Mesothelial cell of epicardium (in vitro differentiated cells): ENCODE measurements around the gene BZW2. TPM values are rescaled to one million over a fixed set of nuclear protein-coding genes. Genes with fewer than 3 reads are reported as not detected.
"Not testable (repeated sequence)": the region's sequence is repeated elsewhere in the genome, so short reads cannot be mapped to it uniquely, and the experiment has no call there.

Experiments used
- DNase-seq, 2 experiments: peaks; one replicate each; pipeline ENCODE4 v3.0.0; 2021; ENCODE audit warnings: low spot score in 2 of 2; ENCODE audit not compliant: unreplicated experiment in 2 of 2
- H3K27ac Mint-ChIP-seq: 2 replicates; pipeline ENCODE4 v1.8.0; 2021; ENCODE audit warnings: mixed read lengths
- H3K27me3 Mint-ChIP-seq: 2 replicates; pipeline ENCODE4 v1.8.0; 2021; ENCODE audit warnings: low read depth, mixed read lengths
- H3K36me3 Mint-ChIP-seq: 2 replicates; pipeline ENCODE4 v1.8.0; 2021; ENCODE audit warnings: mixed read lengths
- H3K4me1 Mint-ChIP-seq: 2 replicates; pipeline ENCODE4 v1.8.0; 2021; ENCODE audit warnings: mixed read lengths
- H3K4me3 Mint-ChIP-seq: 2 replicates; pipeline ENCODE4 v1.8.0; 2021; ENCODE audit warnings: mild to moderate bottlenecking, moderate library complexity, mixed read lengths
- H3K9me3 Mint-ChIP-seq: 2 replicates; pipeline ENCODE4 v1.8.0; 2021; ENCODE audit warnings: mixed read lengths
- CTCF ChIP-seq: fragments of 200-600 bp; sonication (generic); IDR thresholded peaks from one replicate; pipeline ENCODE4 v1.5.0; 2021; ENCODE audit warnings: antibody characterized with exemption; ENCODE audit not compliant: unreplicated experiment
- total RNA-seq: library from RNA; stranded (reverse); gene quantifications from 3 replicates; pipeline ENCODE4 v1.2.1, GENCODE V29; 2021

BZW2 gene
- total RNA-seq, 1 donor from 2014 or later: 73.9 TPM

GRCh38 chr7:16671811-16672210 is 25.8 kb downstream of the BZW2 start:
- H3K36me3 Mint-ChIP-seq: peaks cover 36% of the 10 kb centered on the region
- H3K4me1 Mint-ChIP-seq: peaks cover 21% of the 10 kb centered on the region
- DNase-seq: no peak
- TF ChIP-seq CTCF: no peak
- peaks cover 17% of the 10 kb centered on the region for H3K9me3 Mint-ChIP-seq
- H3K27ac Mint-ChIP-seq: no peak overlapping the region
- no peak overlapping the region for H3K4me3 Mint-ChIP-seq
- H3K27me3 Mint-ChIP-seq: no peaks in the 10 kb centered on the region

DNA sequence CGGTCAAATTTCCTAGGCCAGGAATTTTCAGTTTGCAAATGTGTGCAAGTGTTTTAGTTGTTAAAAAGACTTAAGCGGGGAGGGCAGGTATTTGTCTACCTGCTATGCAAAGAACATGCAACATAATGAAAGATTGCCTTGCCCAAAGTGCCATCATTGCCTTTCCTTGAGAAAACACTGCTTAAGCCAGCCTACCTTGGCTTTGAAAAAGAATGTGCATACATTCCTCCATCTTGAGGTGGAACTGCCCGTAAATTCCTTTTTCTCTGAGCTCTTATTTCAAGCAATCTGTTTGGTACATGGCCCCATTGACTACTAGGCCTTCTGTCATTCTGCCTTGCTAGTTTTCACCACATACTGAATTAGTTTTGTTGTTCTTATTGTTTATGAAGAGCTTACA is 29.3 kb downstream of the BZW2 start:
- H3K9me3 Mint-ChIP-seq: peaks cover 24% of the 10 kb centered on the region
- no peak for TF ChIP-seq CTCF
- no peak overlapping the region for H3K4me3 Mint-ChIP-seq
- peak overlapping the region; percentile 23 for H3K27ac Mint-ChIP-seq
- DNase-seq: no peak
- H3K36me3 Mint-ChIP-seq: peaks cover 52% of the 10 kb centered on the region
- peaks cover 11% of the 10 kb centered on the region for H3K4me1 Mint-ChIP-seq
- H3K27me3 Mint-ChIP-seq: no peaks in the 10 kb centered on the region

GRCh38 chr7:16677978-16678494 is 32.1 kb downstream of the BZW2 start:
- Mint-ChIP-seq H3K27ac (no peak overlapping the region), H3K27me3 (no peaks in the 10 kb centered on the region), H3K36me3 (peaks cover 52% of the 10 kb centered on the region), H3K4me3 (no peak overlapping the region), H3K9me3 (peaks cover 13% of the 10 kb centered on the region), H3K4me1 (peaks cover 11% of the 10 kb centered on the region)
- no peak for DNase-seq
- no peak for TF ChIP-seq CTCF

- H3K27me3 Mint-ChIP-seq, H3K4me3 Mint-ChIP-seq, DNase-seq: not testable (repeated sequence)
- Mint-ChIP-seq H3K9me3 (peaks cover 10% of the 10 kb centered on the region), H3K36me3 (peaks cover 54% of the 10 kb centered on the region), H3K27ac (peak overlapping the region; percentile 45), H3K4me1 (peaks cover 11% of the 10 kb centered on the region)
Measured at GRCh38 chr7:16678645-16679566, 32.9 kb downstream of the BZW2 start.

- peak overlapping the region; percentile 44 for H3K27ac Mint-ChIP-seq
- H3K27me3 Mint-ChIP-seq: no peaks in the 10 kb centered on the region
- no peak for DNase-seq
- H3K9me3 Mint-ChIP-seq: no peaks in the 10 kb centered on the region
- no peak for TF ChIP-seq CTCF
- peaks cover 10% of the 10 kb centered on the region for H3K4me1 Mint-ChIP-seq
- no peak overlapping the region for H3K4me3 Mint-ChIP-seq
- H3K36me3 Mint-ChIP-seq: peaks cover 48% of the 10 kb centered on the region
Measured at GRCh38 chr7:16684935-16685334, 39.0 kb downstream of the BZW2 start.

GRCh38 chr7:16685535-16685934 is 39.6 kb downstream of the BZW2 start:
- Mint-ChIP-seq H3K27ac (peak overlapping the region; percentile 44), H3K4me1 (peaks cover 10% of the 10 kb centered on the region), H3K36me3 (peaks cover 44% of the 10 kb centered on the region), H3K4me3 (no peak overlapping the region), H3K27me3 (no peaks in the 10 kb centered on the region), H3K9me3 (no peaks in the 10 kb centered on the region)
- TF ChIP-seq CTCF: no peak
- DNase-seq: no peak
